Duodenal mucosa (tissue), 2 donors: Measurements from ENCODE around the gene CPSF6.

ENCODE experiments used
- H3K27ac ChIP-seq: one replicate; pipeline ENCODE4 v1.7.0; 2013; ENCODE audit warnings: low read depth, low read length
- H3K27me3 ChIP-seq, 2 donors: one replicate each; pipeline ENCODE4 v1.7.0; 2013; ENCODE audit warnings: low read length in 2 of 2, control low read depth in 1 of 2; ENCODE audit not compliant: insufficient read depth in 2 of 2, control insufficient read depth in 1 of 2
- H3K36me3 ChIP-seq, 2 donors: one replicate each; pipeline ENCODE4 v1.7.0; 2013; ENCODE audit warnings: low read length in 2 of 2, control low read depth in 1 of 2; ENCODE audit not compliant: insufficient read depth in 2 of 2, control insufficient read depth in 1 of 2
- H3K4me1 ChIP-seq, 2 donors: one replicate each; pipeline ENCODE4 v1.7.0; 2013; ENCODE audit warnings: low read length in 2 of 2, control low read depth in 1 of 2; ENCODE audit not compliant: insufficient read depth in 2 of 2, control insufficient read depth in 1 of 2
- H3K4me3 ChIP-seq, 2 donors: one replicate each; pipeline ENCODE4 v1.7.0; 2013; ENCODE audit warnings: low read length in 2 of 2, low read depth in 1 of 2
- H3K9ac ChIP-seq, 2 donors: one replicate each; pipeline ENCODE4 v1.7.0; 2013; ENCODE audit warnings: low read length in 2 of 2, low read depth in 1 of 2
- H3K9me3 ChIP-seq, 2 donors: one replicate each; pipeline ENCODE4 v1.7.0; 2013; ENCODE audit warnings: low read length in 2 of 2, control low read depth in 1 of 2; ENCODE audit not compliant: control insufficient read depth in 1 of 2

The CPSF6 gene

DNA sequence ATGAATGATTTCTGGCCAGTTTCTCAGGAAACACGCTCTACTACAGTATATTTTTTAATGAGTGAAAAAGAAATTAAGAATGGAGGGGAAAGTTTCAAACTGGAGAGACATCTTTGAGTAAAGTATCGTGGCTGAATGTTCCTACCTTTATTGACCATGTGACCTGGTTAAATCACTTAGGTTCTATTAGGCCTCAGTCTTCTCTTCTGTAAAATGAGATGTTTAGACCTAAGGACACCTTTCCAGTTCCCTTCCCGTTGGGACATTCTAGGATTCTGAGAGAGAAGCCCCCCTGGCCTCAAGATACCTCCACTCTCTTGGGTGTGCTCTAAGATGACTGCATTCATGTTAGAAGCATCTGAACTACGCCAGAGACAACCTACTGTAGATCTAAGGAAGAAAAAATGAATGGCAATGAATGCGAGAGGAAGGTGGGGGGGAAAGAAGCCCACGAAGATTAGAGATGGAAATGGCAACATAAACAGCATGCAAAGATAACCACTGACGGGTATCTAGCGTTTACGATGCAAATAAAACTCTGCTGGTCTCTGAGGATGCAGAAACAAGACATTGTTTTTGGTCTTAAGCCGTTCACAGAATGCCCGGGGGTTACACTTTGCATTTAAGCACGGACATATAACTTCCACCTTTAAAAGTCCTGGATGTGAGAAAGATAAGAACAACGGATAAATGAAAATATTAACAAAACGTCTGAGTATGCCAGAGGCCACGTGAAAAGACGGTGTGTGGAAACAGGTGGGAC, 599 bp upstream of the CPSF6 start:
- H3K4me1 ChIP-seq: peaks cover 24 to 32% of the 10 kb centered on the region in 2 donors
- H3K9ac ChIP-seq: peak overlapping the region; percentile 66 to 79
- peak overlapping the region; percentile 92 for H3K27ac ChIP-seq

DNA sequence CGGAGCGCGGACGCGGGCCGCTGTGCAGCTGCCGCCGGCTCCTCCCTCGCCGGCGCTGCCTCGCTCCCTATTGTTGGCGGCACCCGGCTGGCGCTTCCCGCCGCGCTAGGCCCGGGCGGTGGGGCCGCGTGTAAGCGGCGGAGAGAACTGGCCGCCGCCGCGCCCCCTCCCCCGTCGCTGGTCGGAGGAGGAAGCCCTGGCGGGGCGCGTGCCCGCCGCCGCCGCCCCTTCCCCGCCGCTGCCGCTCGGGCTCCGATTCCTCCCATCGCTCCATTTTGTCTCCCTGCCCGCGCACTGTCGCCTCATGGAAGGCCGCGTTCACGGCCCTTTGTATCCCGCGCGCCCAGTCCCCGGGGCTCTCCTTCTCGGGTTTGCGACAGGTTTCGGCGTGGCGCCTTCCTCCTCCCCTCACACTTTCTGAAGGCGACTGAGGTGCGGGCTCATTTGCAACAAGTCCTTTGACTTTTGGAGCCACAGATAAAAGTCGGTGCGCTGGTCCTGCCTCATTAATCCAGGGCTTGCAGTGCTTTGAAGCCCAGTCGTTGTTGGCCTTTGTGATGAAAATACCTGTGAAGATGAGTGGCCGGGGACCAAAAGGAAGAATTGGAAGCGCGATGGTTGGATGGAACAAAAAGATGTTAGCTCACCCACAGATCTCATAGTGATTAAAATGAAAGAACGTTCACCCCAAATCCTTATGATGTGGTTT, 707 bp downstream of the CPSF6 start:
- H3K27me3 ChIP-seq: no peaks in the 10 kb centered on the region
- H3K4me3 ChIP-seq: peak overlapping the region; percentile 91
- H3K9ac ChIP-seq: peak overlapping the region; percentile 82 to 88
- peaks cover 0 to 2% of the 10 kb centered on the region in 2 donors for H3K36me3 ChIP-seq
- H3K9me3 ChIP-seq: no peaks in the 10 kb centered on the region
- H3K27ac ChIP-seq: peak overlapping the region; percentile 92
- H3K4me1 ChIP-seq: peaks cover 25 to 34% of the 10 kb centered on the region in 2 donors

More for the DNA sequence above, 599 bp upstream of the CPSF6 start:
- no peaks in the 10 kb centered on the region for H3K36me3 ChIP-seq
- no peaks in the 10 kb centered on the region for H3K27me3 ChIP-seq
- H3K4me3 ChIP-seq: peak overlapping the region; percentile 83 to 84
- H3K9me3 ChIP-seq: no peaks in the 10 kb centered on the region

DNA sequence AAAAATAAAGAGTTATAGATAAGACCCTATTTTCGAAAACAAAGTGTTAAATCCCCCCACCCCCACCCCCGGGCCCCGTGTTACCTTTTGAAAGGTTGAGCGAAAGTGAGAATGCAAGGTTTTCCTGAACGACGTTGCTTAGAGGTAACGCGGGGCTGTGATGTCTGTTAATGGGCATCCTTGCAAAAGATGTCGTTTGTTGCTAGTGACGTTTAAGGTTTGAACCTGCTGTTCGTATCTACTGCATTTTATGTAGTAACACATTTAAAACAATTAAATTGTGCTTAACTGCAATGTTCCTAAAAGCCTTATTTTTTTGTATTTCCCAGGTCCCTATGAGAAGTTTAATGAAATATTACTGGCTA, 1.2 kb downstream of the CPSF6 start:
- no peaks in the 10 kb centered on the region for H3K9me3 ChIP-seq
- H3K27ac ChIP-seq: no peak overlapping the region
- peak overlapping the region; percentile 82 to 88 for H3K9ac ChIP-seq
- peak overlapping the region; percentile 91 for H3K4me3 ChIP-seq
- peaks cover 25 to 34% of the 10 kb centered on the region in 2 donors for H3K4me1 ChIP-seq
- H3K36me3 ChIP-seq: peaks cover 0 to 2% of the 10 kb centered on the region in 2 donors
- no peaks in the 10 kb centered on the region for H3K27me3 ChIP-seq

DNA sequence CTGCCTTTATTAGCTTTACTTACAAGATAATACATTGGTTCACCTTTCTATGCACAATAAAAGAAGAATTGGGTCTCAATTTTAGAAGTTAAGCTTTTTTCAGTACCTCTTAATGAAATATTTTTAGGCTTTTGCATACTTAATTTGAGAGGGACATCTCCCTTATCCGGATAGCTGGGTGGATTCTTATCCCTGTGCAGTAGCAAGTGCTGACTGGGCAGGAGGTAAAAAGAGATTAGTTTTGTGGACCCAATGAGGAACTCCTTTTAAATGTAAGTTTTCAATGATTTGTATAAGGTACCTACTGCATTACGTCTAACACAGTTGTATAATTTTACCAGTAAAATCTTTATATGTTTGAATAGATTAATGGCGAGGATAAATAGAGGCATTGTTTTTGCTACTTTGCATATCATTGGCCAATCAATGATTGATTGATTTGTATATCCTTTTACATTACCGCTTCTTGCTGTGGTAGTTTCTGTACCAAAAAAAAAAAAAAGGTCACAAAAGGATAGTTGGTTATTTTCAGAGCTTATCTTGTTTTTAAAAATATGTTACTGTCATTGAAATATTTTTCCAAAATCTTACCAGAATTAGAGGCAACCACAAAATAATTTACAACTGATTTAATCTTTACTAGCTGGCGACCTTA, 2.2 kb downstream of the CPSF6 start:
- peak overlapping the region; percentile 91 for H3K4me3 ChIP-seq
- peaks cover 25 to 34% of the 10 kb centered on the region in 2 donors for H3K4me1 ChIP-seq
- peak overlapping the region in 1 of 2 donors; percentile 88 for H3K9ac ChIP-seq
- H3K9me3 ChIP-seq: no peaks in the 10 kb centered on the region
- H3K36me3 ChIP-seq: peaks cover 0 to 2% of the 10 kb centered on the region in 2 donors
- no peak overlapping the region for H3K27ac ChIP-seq
- no peaks in the 10 kb centered on the region for H3K27me3 ChIP-seq

DNA sequence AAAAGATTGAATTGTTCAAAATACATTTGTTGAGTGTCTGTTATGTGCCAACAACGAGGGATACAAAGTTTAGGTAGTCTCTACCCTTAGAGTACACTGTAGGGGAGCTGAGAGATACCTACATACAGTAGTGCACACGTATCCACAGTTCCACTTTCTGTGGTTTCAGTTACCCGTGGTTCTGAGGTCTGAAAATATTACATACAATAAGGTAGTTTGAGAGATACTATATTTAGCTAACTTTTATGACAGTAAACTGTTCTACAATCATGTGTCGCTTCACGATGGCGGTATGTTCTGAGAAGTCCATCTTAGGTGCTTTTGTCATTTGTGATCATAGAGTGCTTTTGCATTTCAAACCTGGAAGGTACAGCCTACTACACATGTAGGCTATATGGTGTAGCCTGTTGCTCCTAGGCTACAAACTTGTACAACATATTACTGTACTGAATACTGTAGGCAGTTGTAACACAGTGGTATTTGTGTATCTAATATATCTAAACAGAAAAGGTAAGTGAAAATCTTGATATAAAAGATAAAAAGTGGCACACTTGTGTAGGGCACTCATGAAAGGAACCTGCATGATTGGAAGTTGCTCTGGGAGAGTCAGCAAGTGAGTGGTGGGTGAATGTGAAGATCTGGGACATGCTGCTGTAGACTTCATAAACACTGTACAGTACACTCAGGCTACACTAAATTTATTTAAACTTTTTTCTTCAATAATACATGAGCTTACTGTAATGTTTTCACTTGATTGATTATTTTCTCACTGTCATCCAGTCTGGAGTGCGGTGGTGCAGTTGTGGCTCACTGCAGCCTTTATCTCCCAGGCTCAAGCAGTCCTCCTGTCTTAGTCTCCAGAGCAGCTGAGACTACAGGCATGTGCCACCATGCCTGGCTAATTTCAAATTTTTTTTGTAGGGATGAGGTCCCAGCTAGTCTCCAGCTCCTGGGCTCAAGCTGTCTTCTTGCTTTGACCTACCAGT, 4.0 kb downstream of the CPSF6 start:
- Histone ChIP-seq H3K4me1 (peaks cover 32 to 50% of the 10 kb centered on the region in 2 donors), H3K9me3 (no peaks in the 10 kb centered on the region), H3K36me3 (peaks cover 0 to 2% of the 10 kb centered on the region in 2 donors), H3K4me3 (no peak overlapping the region), H3K27me3 (no peaks in the 10 kb centered on the region), H3K27ac (no peak overlapping the region), H3K9ac (no peak overlapping the region)

DNA sequence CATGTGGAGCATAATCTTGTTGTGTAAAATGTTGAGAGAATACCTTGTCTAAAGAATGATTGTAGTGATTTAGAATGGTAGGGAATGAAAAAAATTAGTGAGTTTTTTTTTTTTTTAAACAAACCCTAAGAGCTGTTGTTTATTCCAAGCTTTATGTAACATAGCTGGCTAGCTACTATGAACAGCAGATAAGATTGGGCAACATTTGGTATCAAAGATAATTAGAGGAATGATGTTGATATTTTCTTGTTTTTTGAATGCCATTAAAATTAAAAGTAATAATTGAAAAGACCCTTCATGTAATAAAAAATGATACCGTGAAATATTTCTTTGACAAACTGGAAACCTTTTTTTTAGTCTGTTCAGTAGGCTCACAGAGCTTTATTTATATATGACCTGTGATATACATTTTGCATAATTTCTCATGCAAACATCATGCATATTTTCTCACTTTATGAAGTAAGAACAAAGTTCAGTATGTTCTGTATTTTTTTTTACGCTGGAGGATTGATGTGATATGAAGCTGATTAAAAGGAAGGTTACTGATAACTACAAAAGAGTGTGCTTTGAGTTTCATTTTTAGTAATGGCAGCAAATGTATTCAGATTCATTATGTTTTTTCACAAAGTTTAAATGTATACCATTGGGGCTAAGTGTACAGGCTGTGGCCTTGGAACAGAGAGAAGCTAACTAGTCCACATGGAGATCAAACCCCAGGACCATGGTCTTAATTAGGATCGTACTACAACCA, 8.1 kb downstream of the CPSF6 start:
- peak overlapping the region in 1 of 2 donors; percentile 53 for H3K4me3 ChIP-seq
- no peaks in the 10 kb centered on the region for H3K9me3 ChIP-seq
- H3K9ac ChIP-seq: no peak overlapping the region
- no peaks in the 10 kb centered on the region for H3K27me3 ChIP-seq
- peaks cover 0 to 2% of the 10 kb centered on the region in 2 donors for H3K36me3 ChIP-seq
- H3K4me1 ChIP-seq: peaks cover 27 to 39% of the 10 kb centered on the region in 2 donors
- no peak overlapping the region for H3K27ac ChIP-seq

DNA sequence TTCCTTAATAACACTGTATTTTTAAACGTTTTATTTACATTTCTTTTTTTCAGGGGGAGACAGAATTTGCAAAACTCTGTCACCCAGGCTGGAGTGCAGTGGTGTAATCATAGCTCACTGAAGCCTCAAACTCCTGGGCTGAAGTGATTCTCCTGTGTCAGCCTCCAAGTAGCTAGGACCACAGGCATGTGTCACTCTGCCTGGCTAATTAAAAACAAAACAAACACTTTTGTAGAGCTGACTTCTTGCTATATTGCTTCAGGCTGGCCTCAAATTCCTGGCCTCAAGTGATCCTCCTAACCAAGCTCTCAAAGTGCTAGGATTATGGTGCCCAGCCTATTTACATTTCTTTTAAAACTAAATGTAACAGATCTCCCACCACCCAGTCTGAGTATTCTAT, 12.7 kb downstream of the CPSF6 start:
- peaks cover 5 to 20% of the 10 kb centered on the region in 2 donors for H3K36me3 ChIP-seq
- no peak overlapping the region for H3K4me3 ChIP-seq
- no peak overlapping the region for H3K9ac ChIP-seq
- H3K27me3 ChIP-seq: no peaks in the 10 kb centered on the region
- H3K4me1 ChIP-seq: peaks cover 19 to 21% of the 10 kb centered on the region in 2 donors
- H3K9me3 ChIP-seq: no peaks in the 10 kb centered on the region
- no peak overlapping the region for H3K27ac ChIP-seq

DNA sequence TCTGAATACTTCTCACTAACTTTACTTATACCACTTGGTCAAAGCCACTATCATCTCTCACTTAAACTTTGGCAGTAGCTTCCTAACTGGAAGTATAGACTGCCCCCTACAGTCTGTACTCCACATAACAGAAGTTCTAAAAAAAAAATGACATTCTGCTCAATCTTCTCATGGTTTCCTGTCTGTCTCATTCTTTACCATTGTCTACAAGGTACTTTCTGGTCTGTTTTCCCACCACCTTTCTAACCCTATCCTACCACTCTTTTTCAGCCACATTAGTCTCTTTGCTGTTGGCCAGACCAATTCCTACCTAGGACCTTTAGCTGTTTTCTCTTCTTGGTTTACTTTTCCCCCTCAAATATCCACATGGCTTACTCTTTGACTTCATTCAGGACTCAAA, 14.7 kb downstream of the CPSF6 start:
- H3K4me3 ChIP-seq: no peak overlapping the region
- peaks cover 8 to 10% of the 10 kb centered on the region in 2 donors for H3K4me1 ChIP-seq
- H3K27ac ChIP-seq: no peak overlapping the region
- H3K9me3 ChIP-seq: no peaks in the 10 kb centered on the region
- H3K9ac ChIP-seq: no peak overlapping the region
- H3K36me3 ChIP-seq: peaks cover 22 to 36% of the 10 kb centered on the region in 2 donors
- no peaks in the 10 kb centered on the region for H3K27me3 ChIP-seq

DNA sequence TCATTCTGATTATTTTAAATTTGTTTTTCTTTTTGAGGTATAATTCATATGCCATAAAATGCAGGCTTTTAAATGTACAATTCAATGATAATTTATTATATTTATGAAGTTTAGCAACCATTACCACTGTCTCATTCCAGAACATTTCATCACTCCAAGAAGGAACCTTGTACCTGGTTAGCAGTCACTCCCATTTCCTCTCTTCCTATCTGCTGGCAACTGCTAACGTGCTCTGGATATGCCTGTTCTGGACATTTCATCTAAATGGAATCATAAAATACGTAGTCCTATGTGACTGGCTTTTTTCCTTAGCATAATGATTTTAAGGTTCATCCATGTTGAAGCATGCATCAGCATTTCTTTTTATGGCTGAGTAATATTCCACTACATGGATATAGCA, 15.5 kb downstream of the CPSF6 start:
- Histone ChIP-seq H3K4me3 (no peak overlapping the region), H3K9ac (no peak overlapping the region), H3K27ac (no peak overlapping the region), H3K36me3 (peaks cover 30 to 44% of the 10 kb centered on the region in 2 donors), H3K4me1 (peaks cover 2 to 4% of the 10 kb centered on the region in 2 donors), H3K27me3 (no peaks in the 10 kb centered on the region), H3K9me3 (no peaks in the 10 kb centered on the region)
